GM21528 (cell line): Measurements from ENCODE around the gene MED22.
"Not testable (repeated sequence)": the region's sequence is repeated elsewhere in the genome, so short reads cannot be mapped to it uniquely, and the experiment has no call there.

Experiments
- ATAC-seq: cut with Tn5 transposase; IDR thresholded peaks from one replicate; pipeline ENCODE4 v1.9.1; 2021; ENCODE audit warnings: mild to moderate bottlenecking, moderate library complexity; ENCODE audit not compliant: unreplicated experiment, low FRiP score

The MED22 gene

DNA sequence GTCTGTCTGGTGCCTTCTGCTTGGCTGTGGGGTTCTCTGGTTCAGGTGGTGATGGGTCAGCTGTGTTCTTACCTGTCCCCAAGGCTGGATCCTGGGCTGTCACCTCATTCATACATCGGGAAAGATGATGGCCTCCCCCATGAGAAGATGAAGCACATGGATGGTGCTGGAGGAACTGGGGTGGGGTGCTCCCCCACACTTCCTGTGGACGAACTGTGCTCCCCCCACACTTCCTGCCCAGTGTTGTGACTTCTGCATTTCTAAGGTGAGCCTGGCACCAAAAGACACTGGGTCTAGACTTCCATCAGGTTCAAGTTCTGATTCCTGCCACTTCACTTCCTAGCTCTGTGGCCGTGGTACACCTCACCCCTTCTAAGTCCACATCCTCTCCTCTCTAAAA lies 7.7 kb downstream of the MED22 start:
- ATAC-seq, result no peak

DNA sequence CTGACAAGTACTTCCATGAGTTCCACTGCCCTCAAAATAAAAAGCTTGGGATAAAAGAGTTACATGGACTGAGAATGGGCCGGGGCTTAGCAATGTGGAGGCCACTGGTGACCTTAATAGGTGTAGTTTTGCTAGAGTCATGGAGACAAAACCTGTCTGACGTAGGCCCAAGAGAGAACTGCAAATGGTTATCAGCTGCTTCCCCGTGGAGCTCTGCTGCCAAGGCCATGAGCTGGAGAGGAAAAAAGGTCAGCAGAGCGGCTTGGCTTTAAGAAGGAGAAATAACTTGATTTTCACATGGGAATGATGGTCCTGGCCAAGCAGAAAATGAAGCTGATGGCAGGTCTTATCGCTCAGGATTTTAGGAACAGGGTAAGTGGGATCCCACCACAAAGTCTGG lies 8.3 kb downstream of the MED22 start:
- no peak for ATAC-seq

DNA sequence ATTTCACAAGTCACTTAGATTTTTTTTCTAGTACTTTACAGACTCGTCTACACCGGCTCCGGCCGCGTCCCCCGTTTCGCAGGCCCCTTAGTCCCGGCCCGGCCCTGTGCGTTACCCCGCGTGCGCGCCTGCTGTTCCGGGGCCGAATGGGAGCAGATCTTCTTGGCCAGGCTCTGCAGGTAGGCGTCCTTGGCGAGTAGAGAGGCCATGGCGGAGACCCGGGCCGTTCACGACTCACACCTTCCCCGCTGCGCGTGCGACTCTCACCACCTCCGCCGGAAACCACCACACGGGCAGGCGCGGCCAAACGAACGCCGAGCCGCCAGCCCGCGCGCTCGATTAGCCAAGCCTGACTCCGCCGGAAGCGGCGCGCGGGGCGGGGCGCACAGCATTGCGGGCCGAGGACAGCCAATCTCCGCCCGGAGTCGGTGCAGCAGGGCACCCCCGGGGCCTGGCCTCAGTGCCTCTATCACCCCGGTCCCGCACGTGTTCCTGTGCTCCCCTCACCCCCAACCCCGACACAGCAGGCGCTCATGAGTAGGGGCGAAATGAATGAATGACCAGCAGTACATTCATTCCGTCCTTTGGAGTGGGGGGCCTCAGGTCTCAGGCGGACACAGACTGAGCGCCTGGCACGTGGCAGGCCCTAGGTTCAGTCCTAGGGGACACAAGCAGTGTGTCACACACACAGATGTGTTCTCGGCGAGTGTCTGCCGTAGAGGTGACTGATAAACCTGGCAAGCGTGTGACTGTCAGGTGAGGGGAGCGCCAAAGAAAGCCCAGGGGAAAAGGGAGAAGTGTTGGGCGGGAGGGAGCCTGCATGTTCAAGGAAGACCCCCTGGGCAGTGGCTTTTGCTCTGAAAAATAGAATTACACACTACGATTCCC lies 11.8 kb downstream of the MED22 start, which contains the start of gene SURF6:
SURF6 (minus strand) TSS at position 265 of the 888 bp plus-strand sequence; CDS start at position 209, 56 bp downstream.
- ATAC-seq, result peak; percentile 75

DNA sequence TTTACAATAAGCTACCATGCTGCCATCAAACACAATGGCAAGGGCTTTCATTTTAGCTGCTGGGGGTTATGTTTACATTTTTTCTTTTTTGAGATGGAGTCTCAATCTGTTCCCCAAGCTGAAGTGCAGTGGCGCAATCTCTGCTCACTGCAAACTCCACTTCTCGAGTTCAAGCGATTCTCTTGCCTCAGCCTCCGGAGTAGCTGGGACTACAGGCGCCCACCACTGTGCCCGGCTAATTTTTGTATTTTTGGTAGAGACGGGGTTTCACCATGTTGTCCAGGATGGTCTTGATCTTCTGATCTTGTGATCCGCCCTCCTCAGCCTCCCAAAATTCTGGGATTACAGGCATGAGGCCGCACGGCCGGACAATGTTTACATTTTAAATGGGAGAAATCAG lies 13.0 kb downstream of the MED22 start:
- ATAC-seq, result not testable (repeated sequence)

DNA sequence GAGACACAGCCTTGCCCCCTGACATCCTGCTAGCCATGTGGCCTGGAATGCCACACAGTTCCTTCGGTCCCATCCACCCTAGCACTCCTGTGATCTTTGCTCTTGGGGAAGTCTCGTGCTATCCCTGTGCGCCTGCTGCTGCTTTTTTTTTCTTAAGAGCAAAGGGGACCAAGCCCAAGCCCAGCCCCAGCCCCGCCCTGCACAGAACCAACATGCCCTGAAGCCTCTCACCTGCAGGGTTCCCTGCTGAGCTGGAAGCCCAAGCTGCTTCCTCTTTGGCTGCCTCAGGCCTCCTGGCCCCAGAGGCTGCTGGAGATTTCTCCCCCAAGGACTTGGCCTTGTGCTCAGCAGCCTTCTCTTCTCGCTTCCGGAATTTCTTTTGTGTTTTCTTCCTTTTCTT lies 13.8 kb downstream of the MED22 start:
- ATAC-seq, result no peak

DNA sequence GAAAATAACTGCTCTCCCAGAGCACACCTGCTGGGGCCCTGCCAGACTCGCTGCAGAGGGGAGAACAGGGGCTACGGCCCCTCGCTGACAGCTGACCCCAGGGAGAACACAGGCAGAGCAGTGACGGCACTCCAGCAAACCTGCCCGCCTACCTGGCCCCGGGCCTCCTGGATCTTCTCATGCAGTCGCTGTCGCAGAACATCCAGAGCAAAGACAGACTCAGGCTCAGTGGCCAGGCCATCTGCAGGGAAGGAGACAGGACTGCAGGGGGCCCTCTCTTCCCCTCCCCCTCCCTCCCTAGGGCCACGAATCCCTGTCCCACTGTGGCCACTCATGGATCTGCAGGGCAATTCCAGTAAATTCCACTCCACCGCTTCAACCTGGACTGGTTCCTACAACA lies 14.4 kb downstream of the MED22 start:
- ATAC-seq, result no peak

DNA sequence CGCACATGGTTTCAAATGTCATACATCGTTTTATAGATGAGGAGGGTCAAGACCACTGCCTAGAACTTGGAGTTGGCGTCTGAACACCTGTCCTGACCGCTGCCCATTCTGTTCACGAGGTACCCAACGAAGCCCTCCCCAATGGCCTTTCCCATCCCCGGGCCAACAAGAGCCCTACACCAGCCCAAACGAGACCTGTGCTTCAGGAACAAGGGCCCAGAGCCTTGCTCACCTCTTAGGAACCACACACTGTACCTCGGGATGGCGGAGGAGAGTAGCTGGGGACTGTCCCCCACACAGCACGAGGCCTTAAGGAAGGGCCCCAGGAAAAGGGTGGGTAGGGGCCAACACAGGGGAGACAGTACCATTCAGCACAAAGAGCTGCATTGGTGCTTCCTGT lies 14.9 kb downstream of the MED22 start:
- no peak for ATAC-seq

DNA sequence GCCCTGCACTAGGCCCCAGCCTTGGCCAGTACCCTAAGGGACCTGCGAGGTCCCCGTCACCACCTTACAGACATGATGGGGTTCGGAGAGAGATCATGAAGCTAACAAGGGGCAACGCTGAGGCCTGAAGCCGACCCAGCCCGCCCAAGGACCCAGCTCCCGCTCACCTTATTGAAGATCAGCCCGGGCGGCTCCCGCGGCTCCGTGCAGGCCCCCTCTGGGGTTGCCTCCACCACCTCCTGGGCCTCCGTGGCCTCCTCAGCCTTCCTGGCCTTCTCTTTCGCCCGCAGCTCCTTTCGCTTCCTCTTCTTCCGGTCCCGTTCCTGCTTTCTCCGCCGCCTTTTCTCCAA lies 15.6 kb downstream of the MED22 start:
- no peak for ATAC-seq

DNA sequence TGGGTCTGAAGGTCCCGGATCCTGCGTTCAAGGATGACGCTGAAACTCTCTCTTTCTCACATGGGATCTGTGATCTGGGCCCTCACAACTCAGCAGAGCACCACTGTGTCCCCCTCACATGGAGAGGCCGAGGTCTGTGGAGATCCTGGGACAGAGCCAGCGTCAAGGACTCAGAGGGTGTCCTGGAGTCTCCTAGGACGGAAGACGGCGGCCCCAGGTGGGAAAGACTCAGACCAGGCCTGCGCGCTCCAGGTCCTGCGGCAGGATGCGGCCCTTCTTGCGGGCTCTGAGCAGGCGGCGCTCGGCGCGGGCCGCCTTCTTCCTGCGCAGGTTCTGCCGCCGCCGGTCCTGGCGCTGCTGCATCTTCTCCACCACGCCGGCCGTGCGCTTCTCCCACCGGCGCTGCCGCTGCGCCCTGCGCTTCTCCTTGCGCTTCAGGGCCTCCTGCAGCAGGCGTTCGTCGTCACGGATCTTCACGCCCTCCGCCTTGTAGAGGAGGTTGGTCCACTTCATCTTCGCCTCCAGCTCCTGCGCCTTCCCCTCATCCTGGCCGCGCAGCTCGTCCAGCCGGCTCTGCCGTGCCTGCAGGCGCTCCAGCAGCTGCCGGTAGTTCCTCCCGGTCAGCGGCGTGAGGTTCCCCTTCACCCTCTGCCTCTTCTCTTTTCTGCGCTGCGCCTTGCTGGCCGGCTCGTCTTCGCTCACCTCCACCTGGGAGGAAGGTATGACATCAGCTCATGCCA lies 16.1 kb downstream of the MED22 start:
- no peak for ATAC-seq

DNA sequence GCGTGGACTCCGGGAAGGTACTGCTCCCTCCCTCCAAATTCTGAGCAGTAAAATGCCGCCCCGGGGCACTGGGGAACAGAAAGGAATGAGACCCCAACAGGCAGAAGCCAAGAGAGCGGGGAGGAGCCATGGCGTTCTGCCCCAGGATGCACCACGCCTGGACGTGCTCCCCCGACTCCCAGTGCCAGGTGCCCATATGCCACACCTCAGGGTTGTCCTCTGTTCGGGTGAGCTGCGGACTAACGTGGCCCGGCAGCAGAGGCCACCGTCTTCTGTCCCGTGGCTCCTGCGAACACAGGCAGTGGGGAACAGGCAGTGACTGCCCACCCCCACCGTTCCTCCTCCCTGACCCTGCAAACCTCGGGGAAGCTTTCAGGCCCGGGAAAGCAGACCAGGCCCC lies 16.7 kb downstream of the MED22 start:
- ATAC-seq, result no peak

DNA sequence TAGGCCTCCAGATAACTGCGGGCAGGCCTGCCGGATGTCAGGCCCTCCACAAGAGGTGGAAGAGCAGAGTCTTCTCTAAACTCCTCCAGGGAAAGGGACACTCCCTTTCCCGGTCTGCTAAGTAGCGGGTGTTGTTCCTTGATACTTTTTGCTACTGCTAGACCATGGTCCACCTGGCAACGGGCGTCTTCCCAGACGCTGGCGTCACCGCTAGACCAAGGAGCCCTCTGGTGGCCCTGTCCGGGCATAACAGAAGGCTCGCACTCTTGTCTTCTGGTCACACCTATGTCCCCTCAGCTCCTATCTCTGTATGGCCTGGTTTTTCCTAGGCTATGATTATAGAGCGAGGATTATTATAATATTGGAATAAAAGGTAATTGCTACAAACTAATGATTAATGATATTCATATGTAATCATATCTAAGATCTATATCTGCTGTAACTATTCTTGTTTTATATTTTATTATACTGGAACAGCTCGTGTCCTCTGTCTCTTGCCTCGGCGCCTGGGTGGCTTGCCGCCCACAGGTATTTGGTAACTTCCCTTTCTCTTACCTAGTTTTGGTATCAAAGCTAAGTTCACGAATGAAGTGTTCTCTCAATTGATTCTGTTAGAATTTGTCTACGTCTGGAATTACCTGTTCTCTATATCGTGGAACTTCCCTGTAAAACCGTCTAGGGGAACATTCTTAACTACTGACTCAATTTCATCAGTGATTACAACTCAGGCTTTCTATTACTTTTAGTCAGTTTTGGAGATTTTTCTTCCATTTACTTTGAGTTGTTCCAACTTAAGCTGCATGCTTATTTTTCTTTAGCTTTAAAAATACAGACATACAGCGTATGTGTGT lies 18.4 kb downstream of the MED22 start:
- ATAC-seq, result not testable (repeated sequence)

DNA sequence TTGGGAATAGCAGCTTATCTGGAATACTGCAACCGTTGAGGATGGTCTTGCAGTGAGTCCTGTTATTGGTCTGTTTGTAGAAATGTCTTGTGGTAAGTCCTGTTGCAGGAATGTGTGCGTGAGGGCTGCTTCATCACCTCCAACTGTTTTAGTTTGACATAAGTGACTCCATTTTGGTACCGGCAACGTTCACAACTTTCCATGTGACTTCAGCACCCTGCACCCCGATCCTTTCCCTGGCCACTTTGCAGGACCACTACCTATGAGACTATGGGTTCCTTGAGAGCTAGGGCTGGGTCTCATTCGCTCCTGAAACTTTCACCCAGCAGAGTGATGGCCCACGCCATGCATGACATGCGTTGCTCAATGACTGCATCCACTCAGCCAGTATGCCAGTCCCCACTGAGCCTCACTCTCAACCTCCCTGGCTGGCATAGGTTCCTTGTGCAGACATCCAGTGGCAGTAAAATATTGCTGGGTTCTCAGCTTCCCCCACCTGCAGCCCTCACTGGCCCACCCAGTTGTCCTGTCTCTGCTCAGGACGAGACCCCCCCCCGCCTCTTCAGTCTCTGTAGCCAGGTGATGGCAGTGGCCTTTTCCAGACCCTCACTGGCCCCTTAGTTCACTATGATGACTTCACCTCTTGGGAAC lies 20.0 kb downstream of the MED22 start:
- ATAC-seq, result no peak

DNA sequence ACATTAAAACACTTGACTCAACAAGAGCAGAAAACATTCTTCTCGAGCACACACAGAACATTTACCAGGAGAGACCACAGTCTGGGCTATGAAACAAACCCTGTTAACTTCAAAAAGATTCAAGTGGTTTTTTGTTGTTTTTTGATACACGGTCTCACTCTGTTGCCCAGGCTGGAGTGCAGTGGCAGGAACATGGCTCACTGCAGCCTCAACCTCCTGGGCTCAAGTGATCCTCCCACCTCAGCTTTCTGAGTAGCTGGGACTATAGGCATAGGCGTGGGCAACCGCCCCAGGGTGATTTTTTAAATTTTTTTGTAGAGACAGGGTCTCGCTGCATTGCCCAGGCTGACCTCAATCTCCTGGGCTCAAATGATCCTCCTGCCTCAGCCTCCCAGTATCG lies 20.9 kb downstream of the MED22 start:
- not testable (repeated sequence) for ATAC-seq

DNA sequence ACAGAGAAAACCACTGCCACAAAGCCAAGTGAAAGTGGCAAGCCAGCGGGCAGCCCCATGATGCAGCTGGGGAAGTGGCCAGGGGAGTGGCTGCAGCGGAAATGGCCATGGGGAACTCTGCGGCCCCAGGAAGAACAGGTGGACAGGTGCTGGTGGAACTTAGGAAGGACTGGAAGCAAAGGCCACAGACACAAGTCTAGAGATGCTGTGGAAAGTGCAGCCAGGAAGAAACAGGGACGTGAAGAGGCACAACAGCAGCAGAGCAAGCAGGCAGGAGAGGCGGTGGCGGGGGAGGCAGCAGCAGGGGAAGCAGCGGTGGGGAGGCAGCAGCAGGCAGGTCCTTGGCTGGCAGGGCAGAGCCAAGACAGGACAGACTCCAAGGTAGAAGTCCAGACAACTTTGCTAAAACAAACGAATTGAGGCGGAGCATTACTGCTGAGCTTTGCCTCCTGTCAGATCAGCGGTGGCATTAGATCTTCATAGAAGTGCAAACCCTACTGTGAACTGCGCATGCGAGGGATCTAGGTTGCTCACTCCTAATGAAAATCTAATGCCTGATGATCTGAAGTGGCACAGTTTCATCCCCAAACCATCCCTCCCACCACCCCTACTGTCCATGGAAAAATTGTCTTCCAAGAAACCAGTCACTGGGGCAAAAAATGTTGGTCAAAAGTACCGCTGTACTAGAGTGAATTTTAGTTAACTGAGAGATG lies 23.8 kb downstream of the MED22 start:
- ATAC-seq, result no peak

DNA sequence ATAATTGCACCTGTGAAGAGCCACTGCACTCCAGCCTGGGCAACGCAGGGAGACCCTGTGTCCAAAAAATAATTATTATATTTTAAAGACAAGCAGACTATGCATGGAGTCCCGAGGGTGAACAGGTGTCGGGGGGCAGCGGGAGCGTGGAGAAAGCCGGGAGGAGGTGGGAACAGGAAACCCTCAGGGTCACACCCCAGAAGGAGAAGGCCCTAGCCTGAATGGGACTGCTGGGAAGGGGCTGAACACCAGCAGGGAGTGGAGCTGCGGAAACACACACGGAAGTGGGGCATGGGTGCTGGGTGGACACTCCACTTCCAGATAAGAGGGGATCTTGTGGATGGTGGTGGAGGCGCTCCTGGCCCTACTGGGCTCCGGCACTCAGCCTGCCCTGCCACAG lies 24.7 kb downstream of the MED22 start:
- ATAC-seq, result no peak

DNA sequence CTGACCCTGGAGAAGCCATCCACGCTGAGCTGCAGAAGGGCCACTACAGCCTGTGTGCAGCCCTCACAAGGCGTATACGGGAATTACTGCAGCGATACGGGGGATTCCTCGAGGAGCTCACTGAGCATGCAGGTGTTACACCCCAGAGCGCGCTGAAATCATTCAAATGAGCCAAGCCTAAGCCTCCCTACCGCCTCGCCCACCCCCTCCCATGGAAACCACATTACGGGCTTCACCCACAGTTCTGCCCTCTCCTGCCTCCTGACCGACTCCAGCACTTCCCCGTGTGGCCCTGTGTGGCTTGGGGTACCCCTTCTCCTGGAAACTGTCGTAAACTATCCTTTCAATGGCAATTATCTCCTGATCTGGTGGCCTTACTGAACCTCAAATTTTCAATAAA lies 25.2 kb downstream of the MED22 start:
- no peak for ATAC-seq

DNA sequence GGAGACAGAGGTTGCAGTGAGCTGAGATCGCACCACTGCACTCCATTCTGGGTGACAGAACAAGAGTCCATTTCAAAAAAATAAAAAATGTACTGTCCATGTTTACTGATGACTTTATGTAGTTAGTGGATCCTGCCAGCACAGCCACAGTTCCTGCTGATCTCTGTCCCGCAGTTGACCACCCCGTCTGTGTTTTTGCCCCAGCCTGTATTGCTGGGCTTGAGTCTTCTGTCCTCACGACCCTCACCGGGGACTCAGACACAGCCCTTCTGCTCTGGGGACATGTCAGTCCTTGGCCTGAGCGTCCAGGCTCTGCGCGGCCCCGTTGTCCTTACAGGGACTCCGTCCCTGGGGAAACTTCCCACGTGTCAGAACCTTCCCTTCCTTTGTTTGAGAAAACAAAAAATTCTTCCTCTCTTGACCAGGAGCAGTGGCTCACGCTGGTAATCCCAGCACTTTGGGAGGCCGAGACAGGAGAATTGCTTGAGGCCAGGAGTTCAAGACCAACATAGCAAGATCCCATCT lies 26.5 kb downstream of the MED22 start:
- no peak for ATAC-seq

DNA sequence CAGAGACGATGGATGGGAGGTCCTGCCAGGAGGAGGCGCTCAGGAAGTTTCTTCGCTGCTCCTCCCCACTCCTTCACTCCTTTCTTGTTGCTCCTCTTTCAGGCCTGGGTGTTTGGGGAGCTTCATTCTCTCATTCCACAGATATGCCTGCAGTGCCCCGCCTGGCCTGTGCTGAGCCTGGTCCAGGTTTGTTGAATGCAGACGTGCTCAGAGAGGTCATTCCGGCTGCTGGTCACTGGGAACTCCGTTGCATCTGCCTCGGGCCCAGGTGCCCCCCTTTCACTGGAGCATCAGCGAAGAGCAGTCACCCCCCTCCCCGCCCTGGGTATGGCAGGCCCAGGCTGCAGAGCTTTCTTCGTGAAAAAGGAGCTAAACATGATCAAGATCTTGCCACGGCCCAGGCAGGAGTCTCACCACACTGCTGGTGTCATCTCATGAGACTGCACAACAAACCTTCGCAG lies 27.5 kb downstream of the MED22 start:
- no peak for ATAC-seq

DNA sequence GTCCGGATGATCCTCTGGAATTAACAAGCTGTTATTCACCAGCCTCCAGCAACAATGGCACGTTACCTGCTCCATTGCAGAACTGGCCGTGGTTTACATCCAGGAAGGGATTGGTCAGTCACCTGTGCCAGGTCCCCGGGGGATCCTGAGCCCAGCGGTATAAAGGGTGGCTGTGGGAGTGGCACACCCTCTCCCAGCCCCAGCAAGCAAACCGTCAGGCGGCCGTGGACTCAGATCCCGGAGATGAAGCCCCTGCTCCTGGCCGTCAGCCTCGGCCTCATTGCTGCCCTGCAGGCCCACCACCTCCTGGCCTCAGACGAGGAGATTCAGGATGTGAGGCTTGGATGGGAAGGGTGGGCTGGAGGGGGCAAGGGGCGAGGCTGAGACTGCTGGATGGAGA lies 30.4 kb downstream of the MED22 start:
- not testable (repeated sequence) for ATAC-seq
